Loucy (cell line): ENCODE measurements around the gene SORBS1.
"Not testable (repeated sequence)": the region's sequence is repeated elsewhere in the genome, so short reads cannot be mapped to it uniquely, and the experiment has no call there.

Experiments used
- H2AFZ ChIP-seq: fragments of 200-600 bp; sonication (generic); 2 replicates; pipeline ENCODE4 v1.6.0; 2016; ENCODE audit warnings: antibody characterized with exemption, mild to moderate bottlenecking, low read length, moderate library complexity
- H3F3A ChIP-seq: fragments of 200-600 bp; 2 replicates; pipeline ENCODE4 v1.6.0; 2016; ENCODE audit warnings: antibody characterized with exemption, low read depth, mild to moderate bottlenecking
- H3K27me3 ChIP-seq: fragments of 200-600 bp; sonication (generic); 2 replicates; pipeline ENCODE4 v1.6.1; 2014; ENCODE audit warnings: low read length, mild to moderate bottlenecking; ENCODE audit not compliant: insufficient read depth, poor library complexity, severe bottlenecking
- H3K36me3 ChIP-seq: fragments of 200-600 bp; sonication (generic); 2 replicates; pipeline ENCODE4 v1.6.1; 2016; ENCODE audit warnings: low read length; ENCODE audit not compliant: insufficient read depth
- H3K4me1 ChIP-seq: fragments of 200-600 bp; sonication (generic); 2 replicates; pipeline ENCODE4 v1.5.1; 2014; ENCODE audit warnings: low read length, mild to moderate bottlenecking; ENCODE audit not compliant: insufficient read depth, poor library complexity, severe bottlenecking
- H3K4me2 ChIP-seq: fragments of 200-600 bp; sonication (generic); 2 replicates; pipeline ENCODE4 v1.6.0; 2014; ENCODE audit warnings: antibody characterized with exemption, low read length, low read depth, mild to moderate bottlenecking; ENCODE audit not compliant: poor library complexity, severe bottlenecking
- H3K4me3 ChIP-seq: fragments of 200-600 bp; sonication (generic); 2 replicates; pipeline ENCODE4 v1.5.1; 2014; ENCODE audit warnings: low read length, mild to moderate bottlenecking, mixed read lengths; ENCODE audit not compliant: poor library complexity, severe bottlenecking
- H3K79me2 ChIP-seq: fragments of 200-600 bp; sonication (generic); 2 replicates; pipeline ENCODE4 v1.6.1; 2014; ENCODE audit warnings: low read length; ENCODE audit not compliant: insufficient read depth
- H3K9ac ChIP-seq: fragments of 200-600 bp; sonication (generic); 2 replicates; pipeline ENCODE4 v1.6.0; 2014; ENCODE audit warnings: mild to moderate bottlenecking, low read depth, low read length, moderate library complexity; ENCODE audit not compliant: poor library complexity, severe bottlenecking
- H3K9me2 ChIP-seq: fragments of 200-600 bp; sonication (generic); replicated peaks from 2 replicates; pipeline ENCODE4 v1.6.1; 2016; ENCODE audit warnings: low read depth, low read length, mixed read lengths
- H3K9me3 ChIP-seq: fragments of 200-600 bp; sonication (generic); 2 replicates; pipeline ENCODE4 v1.6.1; 2014; ENCODE audit warnings: mild to moderate bottlenecking, antibody characterized with exemption, low read length, low read depth; ENCODE audit not compliant: insufficient read depth
- H4K20me1 ChIP-seq: fragments of 200-600 bp; sonication (generic); 2 replicates; pipeline ENCODE4 v1.6.0; 2014; ENCODE audit warnings: antibody characterized with exemption, low read length, mild to moderate bottlenecking; ENCODE audit not compliant: insufficient read depth, poor library complexity, severe bottlenecking
- EZH2phosphoT487 ChIP-seq: fragments of 200-600 bp; IDR thresholded peaks from 2 replicates; pipeline ENCODE4 v1.6.1; 2018; ENCODE audit warnings: antibody characterized with exemption, mild to moderate bottlenecking, moderate library complexity, borderline replicate concordance
- TF ChIP-seq, protein P1 (sequence below): fragments of 200-600 bp; sonication (generic); conservative IDR thresholded peaks from 2 replicates; pipeline ENCODE4 v1.5.1; 2014; ENCODE audit warnings: mild to moderate bottlenecking, antibody characterized with exemption, low read length

SORBS1 gene

DNA sequence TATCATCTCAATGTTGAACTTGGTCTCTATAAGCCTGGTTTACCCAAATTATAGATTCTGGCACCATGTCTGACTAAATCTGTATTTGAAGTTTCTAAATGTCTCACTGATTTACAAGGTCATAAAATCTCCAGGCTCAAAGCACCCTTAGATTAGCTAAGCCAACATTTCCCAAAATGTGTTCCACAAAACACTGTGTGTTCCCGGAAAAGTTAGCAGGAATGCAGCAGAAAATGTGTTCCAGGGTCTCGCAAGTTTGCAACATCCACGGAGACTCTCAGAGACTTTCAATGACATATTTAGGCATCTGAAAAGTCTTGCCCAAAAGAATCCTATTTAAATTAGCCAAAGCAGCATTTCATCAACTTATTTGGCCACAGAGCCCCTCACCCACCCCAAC lies 91.9 kb downstream of the SORBS1 start:
- H3K4me3 ChIP-seq = no peak overlapping the region
- H3K9ac ChIP-seq = no peak overlapping the region
- H3F3A ChIP-seq = no peaks in the 10 kb centered on the region
- H3K27me3 ChIP-seq = no peaks in the 10 kb centered on the region
- no peaks in the 10 kb centered on the region for H3K36me3 ChIP-seq
- H3K4me2 ChIP-seq = no peak overlapping the region
- H3K4me1 ChIP-seq = peaks cover 12% of the 10 kb centered on the region
- no peaks in the 10 kb centered on the region for H3K79me2 ChIP-seq
- H2AFZ ChIP-seq = no peak overlapping the region
- H3K9me3 ChIP-seq = no peaks in the 10 kb centered on the region
- TF ChIP-seq EZH2phosphoT487 = no peak
- TF ChIP-seq, protein P1, sequence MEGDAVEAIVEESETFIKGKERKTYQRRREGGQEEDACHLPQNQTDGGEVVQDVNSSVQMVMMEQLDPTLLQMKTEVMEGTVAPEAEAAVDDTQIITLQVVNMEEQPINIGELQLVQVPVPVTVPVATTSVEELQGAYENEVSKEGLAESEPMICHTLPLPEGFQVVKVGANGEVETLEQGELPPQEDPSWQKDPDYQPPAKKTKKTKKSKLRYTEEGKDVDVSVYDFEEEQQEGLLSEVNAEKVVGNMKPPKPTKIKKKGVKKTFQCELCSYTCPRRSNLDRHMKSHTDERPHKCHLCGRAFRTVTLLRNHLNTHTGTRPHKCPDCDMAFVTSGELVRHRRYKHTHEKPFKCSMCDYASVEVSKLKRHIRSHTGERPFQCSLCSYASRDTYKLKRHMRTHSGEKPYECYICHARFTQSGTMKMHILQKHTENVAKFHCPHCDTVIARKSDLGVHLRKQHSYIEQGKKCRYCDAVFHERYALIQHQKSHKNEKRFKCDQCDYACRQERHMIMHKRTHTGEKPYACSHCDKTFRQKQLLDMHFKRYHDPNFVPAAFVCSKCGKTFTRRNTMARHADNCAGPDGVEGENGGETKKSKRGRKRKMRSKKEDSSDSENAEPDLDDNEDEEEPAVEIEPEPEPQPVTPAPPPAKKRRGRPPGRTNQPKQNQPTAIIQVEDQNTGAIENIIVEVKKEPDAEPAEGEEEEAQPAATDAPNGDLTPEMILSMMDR = no peak
- H3K9me2 ChIP-seq = no peaks in the 10 kb centered on the region
- H4K20me1 ChIP-seq = no peaks in the 10 kb centered on the region

DNA sequence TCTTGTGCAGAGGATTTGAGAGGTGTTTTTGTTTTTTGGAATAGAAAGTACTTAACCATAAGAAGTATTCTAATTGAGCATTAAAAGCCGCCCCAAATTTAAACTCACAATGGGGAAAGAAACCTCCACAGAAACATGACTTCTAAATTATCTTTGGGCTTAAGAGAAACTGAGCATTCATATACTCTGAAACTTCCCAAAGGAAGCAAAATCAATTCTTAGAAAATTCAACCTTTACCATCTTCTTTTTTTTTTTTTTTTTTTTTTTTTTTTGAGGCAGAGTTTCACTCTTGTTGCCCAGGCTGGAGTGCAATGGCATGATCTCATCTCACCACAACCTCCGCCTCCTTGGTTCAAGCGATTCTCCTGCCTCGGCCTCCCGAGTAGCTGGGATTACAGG lies 93.5 kb downstream of the SORBS1 start:
- peaks cover 12% of the 10 kb centered on the region for H3K4me1 ChIP-seq
- peak overlapping the region; percentile 17 for H3K4me3 ChIP-seq
- not testable (repeated sequence) for H2AFZ ChIP-seq, H3K9me3 ChIP-seq, H3K79me2 ChIP-seq, H4K20me1 ChIP-seq, H3K36me3 ChIP-seq, H3F3A ChIP-seq, H3K9ac ChIP-seq, H3K9me2 ChIP-seq, H3K27me3 ChIP-seq
- peak overlapping the region; percentile 30 for H3K4me2 ChIP-seq

DNA sequence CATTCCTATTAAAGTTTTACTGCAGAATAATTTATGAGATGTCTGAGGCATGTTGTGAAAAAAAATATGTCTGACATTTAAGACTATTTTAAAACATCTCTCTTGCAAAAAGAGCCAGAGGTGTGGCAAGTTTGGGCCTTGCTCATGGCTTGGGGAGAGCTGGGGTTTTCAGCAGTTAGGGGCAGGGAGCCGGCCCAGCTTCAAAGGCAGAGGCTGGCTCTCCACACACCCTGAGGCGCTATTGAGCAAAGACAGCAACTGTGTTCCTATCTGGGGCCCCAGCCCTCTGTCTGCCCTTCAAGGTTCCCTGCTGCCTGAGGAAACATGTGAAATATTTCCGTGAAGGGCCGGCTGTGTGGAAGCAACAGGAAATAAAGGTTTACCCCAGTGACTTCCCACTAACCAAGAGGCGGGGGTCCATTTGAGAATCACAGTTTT lies 94.0 kb downstream of the SORBS1 start:
- no peaks in the 10 kb centered on the region for H3K27me3 ChIP-seq
- H3F3A ChIP-seq = no peaks in the 10 kb centered on the region
- no peaks in the 10 kb centered on the region for H3K79me2 ChIP-seq
- no peak overlapping the region for H3K9ac ChIP-seq
- no peaks in the 10 kb centered on the region for H4K20me1 ChIP-seq
- H3K4me2 ChIP-seq = peak overlapping the region; percentile 30
- H3K4me1 ChIP-seq = peaks cover 12% of the 10 kb centered on the region
- H3K36me3 ChIP-seq = no peaks in the 10 kb centered on the region
- H2AFZ ChIP-seq = no peak overlapping the region
- TF ChIP-seq EZH2phosphoT487 = no peak
- TF ChIP-seq, protein P1 = peak; percentile 48
- no peaks in the 10 kb centered on the region for H3K9me3 ChIP-seq
- H3K4me3 ChIP-seq = peak overlapping the region; percentile 17
- H3K9me2 ChIP-seq = no peaks in the 10 kb centered on the region

DNA sequence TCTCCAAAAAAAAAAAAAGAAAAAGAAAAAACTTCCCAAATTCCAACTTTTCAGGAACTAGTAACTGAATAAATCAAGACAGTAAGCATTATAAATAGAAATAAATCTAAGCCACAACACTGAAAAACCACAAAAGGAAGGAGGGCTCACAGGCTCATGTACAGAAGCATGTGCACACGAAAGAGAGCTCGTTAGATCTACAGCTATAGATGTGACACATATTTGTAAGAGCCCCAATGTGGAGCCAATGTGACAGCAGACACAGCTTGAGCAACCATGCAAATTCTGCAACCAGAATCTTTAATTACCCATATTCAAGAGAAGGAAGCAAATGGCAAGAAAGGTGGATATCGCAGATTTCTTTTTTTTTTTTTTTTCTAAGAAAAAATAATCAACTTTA lies 94.7 kb downstream of the SORBS1 start:
- H3K9me2 ChIP-seq = no peaks in the 10 kb centered on the region
- H3K79me2 ChIP-seq = no peaks in the 10 kb centered on the region
- TF ChIP-seq EZH2phosphoT487 = no peak
- TF ChIP-seq, protein P1 = no peak
- H3F3A ChIP-seq = no peaks in the 10 kb centered on the region
- H3K9me3 ChIP-seq = no peaks in the 10 kb centered on the region
- H3K27me3 ChIP-seq = no peaks in the 10 kb centered on the region
- no peak overlapping the region for H3K4me3 ChIP-seq
- H3K4me1 ChIP-seq = peaks cover 12% of the 10 kb centered on the region
- no peaks in the 10 kb centered on the region for H3K36me3 ChIP-seq
- H2AFZ ChIP-seq = no peak overlapping the region
- H3K4me2 ChIP-seq = no peak overlapping the region
- no peak overlapping the region for H3K9ac ChIP-seq
- no peaks in the 10 kb centered on the region for H4K20me1 ChIP-seq
